ENCODE results near the gene PTPN1.

GRCh38 chr20:50533464-50533863 is 23.3 kb downstream of the PTPN1 start:
- TF ChIP-seq CTCF (IDR thresholded peaks at IDR 0.05), result no peak
- TF ChIP-seq POLR2A (IDR thresholded peaks at IDR 0.05), result no peak
